ENCODE data around the gene RNF220.

RNF220 gene

GRCh38 chr1:44408212-44408582 is 3.1 kb downstream of the RNF220 start:
- TF ChIP-seq CTCF (IDR thresholded peaks at IDR 0.05; ENCODE audit: extremely low read depth, missing control alignments) = no peak
- peak; percentile 32 for DNase-seq (ENCODE audit: low spot score)

- TF ChIP-seq CTCF (IDR thresholded peaks at IDR 0.05; ENCODE audit: extremely low read depth, missing control alignments) = no peak
- peak; percentile 39 for DNase-seq (ENCODE audit: low spot score)
Measured at GRCh38 chr1:44408632-44409602, 3.9 kb downstream of the RNF220 start.

GRCh38 chr1:44409757-44410156 is 4.7 kb downstream of the RNF220 start:
- DNase-seq (ENCODE audit: low spot score) = no peak
- no peak for TF ChIP-seq CTCF (IDR thresholded peaks at IDR 0.05; ENCODE audit: extremely low read depth, missing control alignments)

GRCh38 chr1:44411861-44412260 is 6.8 kb downstream of the RNF220 start:
- no peak for DNase-seq (ENCODE audit: low spot score)
- no peak for TF ChIP-seq CTCF (IDR thresholded peaks at IDR 0.05; ENCODE audit: extremely low read depth, missing control alignments)

GRCh38 chr1:44412601-44413000 is 7.5 kb downstream of the RNF220 start:
- DNase-seq (ENCODE audit: low spot score) = no peak
- no peak for TF ChIP-seq CTCF (IDR thresholded peaks at IDR 0.05; ENCODE audit: extremely low read depth, missing control alignments)

- no peak for TF ChIP-seq CTCF (IDR thresholded peaks at IDR 0.05; ENCODE audit: extremely low read depth, missing control alignments)
- peak; percentile 8 for DNase-seq (ENCODE audit: low spot score)
Measured at GRCh38 chr1:44413740-44414139, 8.7 kb downstream of the RNF220 start.

GRCh38 chr1:44415013-44415412 is 10.0 kb downstream of the RNF220 start:
- TF ChIP-seq CTCF (IDR thresholded peaks at IDR 0.05; ENCODE audit: extremely low read depth, missing control alignments) = no peak
- DNase-seq (ENCODE audit: low spot score) = no peak
